HG02981 (cell line): ENCODE results near the gene ST7.
"Not testable (repeated sequence)": the region's sequence is repeated elsewhere in the genome, so short reads cannot be mapped to it uniquely, and the experiment has no call there.

Experiments
- ATAC-seq: cut with Tn5 transposase; IDR thresholded peaks from one replicate; pipeline ENCODE4 v1.9.1; 2021; ENCODE audit warnings: mild to moderate bottlenecking, moderate library complexity; ENCODE audit not compliant: unreplicated experiment

Gene ST7, protein sequence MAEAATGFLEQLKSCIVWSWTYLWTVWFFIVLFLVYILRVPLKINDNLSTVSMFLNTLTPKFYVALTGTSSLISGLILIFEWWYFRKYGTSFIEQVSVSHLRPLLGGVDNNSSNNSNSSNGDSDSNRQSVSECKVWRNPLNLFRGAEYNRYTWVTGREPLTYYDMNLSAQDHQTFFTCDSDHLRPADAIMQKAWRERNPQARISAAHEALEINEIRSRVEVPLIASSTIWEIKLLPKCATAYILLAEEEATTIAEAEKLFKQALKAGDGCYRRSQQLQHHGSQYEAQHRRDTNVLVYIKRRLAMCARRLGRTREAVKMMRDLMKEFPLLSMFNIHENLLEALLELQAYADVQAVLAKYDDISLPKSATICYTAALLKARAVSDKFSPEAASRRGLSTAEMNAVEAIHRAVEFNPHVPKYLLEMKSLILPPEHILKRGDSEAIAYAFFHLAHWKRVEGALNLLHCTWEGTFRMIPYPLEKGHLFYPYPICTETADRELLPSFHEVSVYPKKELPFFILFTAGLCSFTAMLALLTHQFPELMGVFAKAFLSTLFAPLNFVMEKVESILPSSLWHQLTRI

DNA sequence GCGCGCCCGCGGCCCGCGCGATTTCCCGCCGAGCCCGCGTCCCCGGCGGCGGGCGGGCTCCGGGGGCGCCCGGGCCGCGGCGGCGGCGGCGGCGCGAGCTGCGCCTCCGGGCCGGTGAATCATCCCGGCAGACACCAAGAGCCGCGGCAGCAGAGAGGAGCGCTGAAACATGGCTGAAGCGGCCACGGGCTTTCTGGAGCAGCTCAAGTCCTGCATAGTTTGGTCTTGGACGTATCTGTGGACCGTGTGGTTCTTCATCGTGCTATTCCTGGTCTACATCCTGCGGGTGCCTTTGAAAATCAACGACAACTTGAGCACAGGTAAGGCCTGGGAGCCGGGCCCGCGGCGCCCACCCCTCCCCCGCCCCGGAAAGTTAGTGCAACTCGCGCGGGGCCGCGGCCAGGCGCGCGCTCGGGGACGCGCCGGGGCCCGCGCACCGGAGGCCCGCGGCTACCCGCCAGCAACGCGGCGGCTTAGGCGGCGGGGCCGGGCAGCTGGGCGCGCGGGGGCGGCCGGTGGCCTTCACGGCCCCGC, at the start of gene ST7:
Gene ST7 (plus strand): TSS at position 130 of the 534 bp plus-strand sequence. CDS start 40 bp downstream, at position 170.
- ATAC-seq = peak; percentile 36

DNA sequence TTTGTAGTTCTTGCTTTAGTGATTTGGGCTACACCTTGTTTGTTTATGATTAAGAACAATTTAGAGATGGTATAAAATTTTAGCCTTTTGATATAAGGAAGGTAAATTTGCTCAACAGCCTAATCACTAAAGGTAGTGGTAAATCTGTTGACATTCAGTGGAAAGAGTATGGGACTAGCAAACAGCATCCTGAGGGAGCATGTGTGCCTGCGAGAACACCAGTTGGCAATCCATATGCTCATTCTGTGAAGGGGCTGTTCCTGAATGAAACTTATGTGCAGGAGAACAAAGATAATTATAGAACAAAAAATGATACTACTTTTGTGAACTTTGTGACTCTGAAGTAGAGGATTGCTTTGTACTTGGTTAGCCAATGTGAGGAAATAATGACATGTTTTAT, 46.9 kb upstream of the ST7 start:
- no peak for ATAC-seq

DNA sequence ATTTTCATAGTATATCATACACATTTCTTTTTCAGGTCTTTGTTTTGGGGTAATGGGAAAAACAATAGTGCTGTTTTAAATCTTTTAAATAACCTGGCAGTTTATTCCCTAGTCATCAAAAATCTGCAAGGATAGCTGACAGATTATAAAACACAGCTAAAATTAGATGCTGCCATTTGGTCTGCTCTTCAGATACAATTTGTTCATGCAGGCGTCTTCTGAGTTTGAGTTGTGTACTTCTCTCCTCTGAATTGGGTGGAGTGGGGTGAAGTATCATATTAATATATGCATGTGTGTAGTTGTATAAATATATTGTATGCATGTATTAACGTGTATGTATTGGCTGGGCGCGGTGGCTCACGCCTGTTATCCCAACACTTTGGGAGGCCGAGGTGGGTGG, 42.9 kb upstream of the ST7 start:
- no peak for ATAC-seq

DNA sequence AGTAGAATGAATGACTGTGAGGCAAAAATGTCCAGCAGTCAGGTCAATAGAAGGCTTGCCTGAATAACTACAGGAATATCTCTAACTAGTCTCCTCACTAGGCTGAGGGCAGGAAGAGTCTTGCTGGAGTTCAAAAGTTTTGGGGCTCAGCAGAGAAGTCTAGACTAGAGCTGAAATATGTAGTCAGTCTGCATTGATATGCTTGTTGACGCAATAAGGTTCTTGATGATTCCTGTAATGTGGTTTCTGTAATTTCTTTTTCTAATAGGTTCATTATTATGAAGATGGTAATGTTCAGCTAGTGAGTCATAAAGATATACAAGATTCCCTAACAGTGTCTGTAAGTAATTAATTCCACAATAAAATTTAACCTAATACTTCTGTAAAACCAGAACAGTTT, 41.5 kb upstream of the ST7 start:
- no peak for ATAC-seq

DNA sequence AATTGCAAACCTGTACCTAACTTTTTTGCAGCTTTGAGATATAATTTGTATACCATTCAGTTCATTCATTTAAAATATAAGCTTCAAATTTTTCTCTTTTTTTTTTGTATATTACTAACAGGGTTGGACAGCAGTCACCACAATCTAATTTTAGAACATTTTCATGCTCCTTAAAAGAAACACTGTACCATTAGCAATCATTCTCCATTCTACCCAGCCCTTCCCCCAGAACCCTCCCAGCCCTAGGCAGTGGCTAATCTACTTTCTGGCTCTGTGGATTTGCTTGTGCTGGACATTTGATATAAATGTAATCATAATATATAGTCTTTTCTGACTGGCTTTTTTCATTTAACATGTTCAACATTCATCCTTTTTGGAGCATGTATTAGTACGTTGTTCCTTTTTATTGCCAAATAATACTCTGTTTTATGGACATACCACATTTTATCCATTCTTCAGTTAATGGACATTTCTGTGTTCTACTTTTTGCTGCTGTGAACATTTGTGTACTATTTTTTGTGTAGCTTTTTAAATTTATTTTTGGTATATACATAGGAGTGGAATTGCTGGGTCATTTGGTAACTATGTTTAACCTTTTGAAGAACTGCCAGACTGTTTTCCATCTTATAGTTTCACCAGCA, 40.9 kb upstream of the ST7 start:
- no peak for ATAC-seq

DNA sequence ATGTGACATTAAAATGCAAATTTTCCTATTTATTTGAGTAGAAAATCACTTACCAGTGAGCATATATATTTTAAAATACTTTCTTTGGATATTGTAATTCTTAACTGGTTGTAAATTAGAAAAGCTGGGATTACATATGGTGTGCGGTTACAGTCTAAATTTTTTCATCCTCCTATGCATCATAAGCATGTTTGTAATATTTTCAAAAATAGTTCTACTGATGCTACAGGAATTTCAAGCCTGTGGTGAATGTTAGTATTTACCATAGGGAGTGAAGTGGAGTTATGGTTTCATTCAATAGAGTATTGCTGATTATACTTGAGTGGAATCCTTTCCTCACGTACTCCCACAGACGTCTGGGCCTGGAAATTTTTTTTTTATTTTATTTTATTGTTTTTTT, 34.6 kb upstream of the ST7 start:
- no peak for ATAC-seq

DNA sequence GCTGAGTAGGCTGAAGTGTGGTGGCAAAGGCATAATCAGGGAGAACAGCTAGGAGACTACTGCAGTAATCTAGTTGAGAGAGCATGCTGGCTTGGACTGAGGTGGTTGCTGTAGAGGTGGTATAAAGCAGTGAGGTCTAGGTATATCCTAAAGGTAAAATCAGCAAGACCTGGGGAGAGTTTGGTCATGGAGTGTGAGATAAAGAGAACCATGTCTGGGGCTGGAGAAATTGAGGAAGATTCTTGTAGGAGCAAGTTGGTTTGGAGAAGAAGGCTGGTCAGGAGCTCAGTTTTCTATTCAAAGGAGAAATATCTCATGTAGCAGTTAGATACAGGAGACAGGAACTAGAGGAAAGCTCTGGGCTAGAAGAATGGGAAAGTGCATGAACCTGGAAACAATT, 32.9 kb upstream of the ST7 start:
- ATAC-seq = no peak

DNA sequence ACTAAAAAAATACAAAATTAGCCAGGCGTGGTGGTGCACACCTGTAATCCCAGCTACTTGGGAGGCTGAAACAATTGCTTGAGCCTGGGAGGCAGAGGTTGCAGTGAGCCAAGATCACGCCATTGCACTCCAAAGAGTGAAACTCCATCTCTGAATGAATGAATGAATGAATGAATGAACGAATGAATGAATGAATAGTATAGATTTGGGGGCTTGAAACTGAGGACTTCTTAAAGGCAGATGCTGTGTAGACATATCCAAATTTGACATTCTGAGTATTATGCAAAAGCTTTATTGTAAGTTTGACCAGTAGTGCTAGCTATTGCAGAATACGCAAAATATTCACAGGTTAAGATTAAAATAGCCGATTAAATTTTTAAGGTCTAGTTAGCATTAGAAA, 30.8 kb upstream of the ST7 start:
- no peak for ATAC-seq

DNA sequence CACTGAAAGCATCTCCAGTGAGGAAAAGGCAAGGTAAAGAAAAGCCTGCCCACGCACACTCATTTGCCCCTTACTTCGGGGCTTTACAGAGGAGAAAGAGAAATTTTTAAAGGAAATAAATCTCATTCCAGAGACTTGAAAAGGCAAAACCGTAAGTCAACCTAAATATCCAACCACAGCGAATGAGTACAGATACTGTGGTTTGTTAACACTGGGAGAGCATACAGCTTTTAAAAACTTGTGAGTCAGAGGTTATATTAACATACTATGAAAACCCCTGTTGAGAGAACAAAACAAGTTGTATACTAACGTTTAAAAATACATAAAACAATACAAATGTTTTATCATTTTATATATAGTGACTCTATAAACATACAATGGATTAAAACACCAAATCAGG, 28.6 kb upstream of the ST7 start:
- no peak for ATAC-seq

DNA sequence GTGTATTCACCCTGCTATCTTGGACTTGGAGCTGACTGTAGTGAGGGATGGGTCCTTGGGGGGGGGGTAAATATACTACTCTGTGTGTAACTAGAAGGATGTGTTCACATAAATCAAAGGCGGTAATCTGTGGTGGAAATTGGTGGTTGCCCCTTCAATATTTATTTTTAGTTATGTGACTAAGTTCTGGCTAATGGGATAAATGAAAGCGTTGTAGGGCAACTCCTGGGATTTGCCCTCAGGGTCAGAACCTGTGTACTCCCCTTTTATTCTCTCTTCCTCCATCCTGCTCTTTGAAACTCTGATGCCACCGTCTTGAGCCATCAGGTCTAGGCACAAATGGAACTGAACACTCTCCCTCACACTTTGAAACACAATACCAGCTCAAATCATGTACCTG, 24.3 kb upstream of the ST7 start:
- no peak for ATAC-seq

DNA sequence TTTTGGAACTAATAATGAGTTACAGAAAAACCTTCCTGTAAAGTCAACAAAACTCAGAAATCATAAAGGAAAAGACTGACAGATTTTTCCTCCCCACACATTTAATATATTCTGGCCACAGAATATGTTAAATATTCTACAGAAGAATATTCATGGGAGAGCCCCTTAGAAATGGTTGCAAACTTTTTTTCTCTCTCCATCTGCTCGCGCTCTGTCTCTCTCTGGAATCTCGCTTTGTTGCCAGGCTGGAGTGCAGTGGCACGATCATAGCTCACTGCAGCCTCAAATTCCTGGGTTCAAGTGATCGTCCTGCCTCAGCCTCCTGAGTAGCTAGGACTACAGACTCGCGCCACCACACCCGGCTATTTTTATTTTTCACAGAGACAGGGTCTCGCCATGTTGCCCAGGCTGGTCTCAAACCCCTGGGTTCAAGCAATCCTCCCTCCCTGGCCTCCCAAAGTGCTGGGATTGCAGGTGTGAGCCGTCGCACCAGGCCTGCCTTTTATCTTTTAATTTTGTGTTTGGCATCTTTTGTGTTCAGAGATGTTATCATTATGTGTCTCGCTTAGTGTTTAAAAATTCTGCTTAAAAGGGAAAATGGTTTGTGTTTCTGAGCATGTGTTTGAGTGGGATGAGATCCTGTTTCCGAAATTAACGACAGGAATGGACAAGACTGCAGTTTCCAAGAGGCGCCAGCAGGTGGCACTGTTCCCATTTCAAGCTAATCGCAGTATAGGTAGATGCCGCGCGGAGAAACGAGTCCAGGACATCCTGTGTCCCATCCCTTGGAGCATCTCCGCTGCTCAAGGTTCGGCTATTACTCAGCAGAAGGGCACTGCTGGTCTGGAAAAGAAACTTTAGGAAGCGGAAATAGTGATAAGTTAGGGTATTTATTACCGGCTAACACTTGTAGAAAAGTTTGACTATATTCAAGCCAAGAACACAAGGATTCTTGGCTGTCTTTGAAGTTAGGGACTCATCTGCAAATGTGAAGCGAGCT, 23.1 kb upstream of the ST7 start:
- peak; percentile 73 for ATAC-seq

DNA sequence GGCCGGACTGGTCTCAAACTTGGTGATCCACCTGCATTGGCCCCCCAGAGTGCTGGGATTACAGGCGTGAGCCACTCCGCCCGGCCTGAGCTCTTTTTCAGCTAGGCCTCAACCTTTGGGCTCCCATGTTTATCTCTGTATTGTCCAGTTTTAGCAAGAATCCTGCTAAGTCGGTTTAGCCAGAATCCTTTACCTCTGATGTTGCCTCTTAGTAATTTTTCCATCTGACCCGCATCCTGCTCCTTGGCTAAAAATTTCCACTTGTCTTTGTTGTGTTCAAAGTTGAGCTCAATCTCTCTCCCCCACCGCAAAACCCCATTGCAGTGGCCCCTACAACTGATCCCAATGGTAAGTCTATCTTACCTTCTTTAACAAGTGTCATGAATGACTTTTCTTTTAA, 20.7 kb upstream of the ST7 start:
- ATAC-seq = no peak

DNA sequence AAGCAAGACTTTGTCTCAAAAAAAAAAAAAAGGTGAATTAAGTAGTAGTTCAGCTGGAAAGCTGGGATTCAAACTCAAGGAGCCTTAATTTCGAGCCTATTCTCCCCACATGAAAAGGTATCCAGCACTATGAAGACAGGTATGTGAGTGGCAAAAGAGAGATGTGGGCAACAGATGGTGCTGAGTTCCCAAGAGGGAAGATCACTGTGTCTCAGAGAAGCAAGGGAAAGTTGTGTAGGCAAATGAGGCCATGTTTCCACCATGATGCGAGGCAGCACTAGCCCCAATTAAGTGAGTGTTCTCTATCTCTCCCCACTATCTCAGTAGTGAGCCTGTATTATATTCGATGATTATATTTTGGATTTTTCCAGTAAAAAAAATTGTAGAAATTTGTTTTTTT, 19.8 kb upstream of the ST7 start:
- ATAC-seq = no peak

DNA sequence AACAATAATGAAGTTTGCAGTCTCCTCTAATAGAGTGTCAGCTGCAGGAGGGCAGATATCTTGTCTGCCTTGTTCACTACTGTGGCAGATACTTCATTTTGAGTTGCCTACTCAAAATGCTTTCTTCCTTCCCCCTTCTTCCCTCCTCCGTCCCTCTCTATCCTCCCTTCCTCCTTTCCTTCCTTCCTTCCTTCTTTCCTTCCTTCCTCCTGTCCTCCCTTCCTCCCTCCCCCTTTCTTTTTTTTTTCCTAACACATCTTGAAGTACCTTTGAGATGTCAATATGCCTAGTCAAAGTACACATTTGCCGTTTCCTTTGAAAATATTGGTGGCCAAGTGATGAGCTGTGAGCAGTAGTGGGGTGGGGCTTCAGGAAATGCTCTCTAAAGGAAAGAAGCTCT, 18.7 kb upstream of the ST7 start:
- ATAC-seq = no peak

DNA sequence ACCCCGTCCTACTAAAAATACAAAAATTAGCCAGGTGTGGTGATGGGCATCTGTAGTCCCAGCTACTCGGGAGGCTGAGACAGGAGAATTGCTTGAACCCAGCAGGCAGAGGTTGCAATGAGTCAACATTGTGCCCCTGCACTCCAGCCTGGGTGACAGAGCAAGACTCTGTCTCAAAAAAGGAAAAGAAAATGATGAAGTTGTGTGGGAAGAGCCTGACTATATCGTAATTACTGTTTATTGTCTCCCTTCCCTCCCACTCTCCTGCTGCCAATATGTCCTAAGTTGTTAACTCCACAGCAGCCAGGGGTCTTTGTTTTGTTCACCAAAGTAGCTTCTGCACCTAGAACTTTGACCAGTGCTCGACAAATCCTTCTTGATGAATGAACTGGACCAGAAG, 16.5 kb upstream of the ST7 start:
- ATAC-seq = not testable (repeated sequence)

DNA sequence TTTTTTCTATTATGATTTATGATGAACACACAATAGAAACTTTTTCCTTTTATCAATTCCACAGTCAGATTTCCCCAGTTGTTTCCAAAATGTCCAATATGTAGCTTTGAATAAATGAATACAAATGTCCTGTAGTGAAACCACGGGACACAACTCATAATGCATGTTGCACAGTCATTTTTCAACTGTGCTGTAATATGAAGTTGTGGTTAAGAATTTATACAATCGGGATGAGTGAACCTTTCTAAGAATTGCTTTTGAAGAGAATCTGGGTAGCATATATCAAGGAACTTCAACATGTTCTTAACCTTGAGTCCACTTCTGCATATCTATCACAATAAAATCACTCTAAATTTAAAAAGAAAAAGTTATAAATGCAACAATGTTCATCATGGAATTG, 14.6 kb upstream of the ST7 start:
- no peak for ATAC-seq

DNA sequence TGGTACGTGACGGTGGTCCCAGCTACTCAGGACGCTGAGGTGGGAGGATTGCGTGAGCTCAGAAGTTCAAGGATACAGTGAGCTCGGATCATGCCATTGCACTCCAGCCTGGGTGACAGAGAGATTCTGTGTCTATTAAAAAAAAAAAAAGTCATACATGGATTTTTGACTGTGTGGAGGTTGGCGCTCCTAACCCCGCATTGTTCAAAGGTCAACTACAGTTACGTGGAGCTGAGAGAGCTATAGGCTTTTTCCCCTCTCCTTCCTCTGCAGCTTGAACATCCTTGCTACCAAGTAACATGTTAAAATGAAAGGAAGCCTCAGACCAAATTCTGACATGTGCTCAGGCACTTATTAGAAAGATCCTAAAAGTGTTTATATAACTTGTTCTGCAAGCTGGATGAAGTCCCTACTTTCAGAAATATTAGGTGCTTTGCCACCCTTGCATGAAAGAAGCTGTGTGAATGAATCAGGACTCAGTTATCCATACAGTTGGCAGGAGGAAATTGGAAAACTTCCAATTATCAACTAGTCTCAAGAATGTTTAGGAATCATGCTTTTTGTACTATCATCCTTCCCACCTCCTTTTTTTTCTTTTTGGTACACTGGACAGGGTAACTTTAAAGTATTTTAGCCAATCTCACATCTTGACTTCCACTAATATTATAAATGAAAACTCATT, 12.5 kb upstream of the ST7 start:
- no peak for ATAC-seq

DNA sequence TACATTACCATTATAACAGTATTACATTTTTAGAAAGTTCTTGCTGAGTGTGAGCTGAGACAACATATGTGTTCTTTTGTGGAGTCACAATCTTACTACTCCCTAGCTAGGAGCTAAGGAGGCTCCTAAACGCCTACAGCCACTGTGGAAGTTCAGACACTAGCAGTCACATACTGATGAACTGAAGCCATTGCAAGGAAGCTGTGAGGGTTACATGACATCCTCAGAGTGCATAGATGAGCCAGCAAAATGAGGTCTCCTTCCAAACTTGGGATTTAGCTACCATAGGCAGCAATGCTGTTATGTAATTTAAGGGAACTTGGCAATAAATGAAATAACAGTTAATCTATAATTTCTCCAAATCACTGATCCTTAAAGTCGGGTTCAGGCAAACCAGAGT, 10.8 kb upstream of the ST7 start:
- ATAC-seq = no peak

DNA sequence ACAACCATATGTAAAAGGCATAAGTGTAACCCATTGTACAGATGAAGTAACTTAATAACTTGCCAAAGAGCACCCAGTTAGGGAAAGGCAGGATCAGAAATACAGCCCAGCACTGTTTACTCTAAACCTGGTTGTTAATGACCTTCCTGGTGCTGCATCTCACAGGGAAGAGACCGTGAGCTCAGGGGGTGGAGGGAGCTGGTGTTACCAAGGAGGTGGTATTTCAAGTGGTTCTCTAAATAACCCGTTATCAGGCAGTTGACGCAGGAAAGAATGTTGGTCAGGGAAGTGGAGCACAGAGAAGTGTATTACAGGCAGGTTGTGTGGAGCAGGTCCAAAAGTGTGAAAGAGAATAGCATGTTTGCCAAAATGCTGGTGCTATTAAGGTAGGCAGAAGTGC, 4.4 kb upstream of the ST7 start:
- ATAC-seq = no peak
